HG03135 (cell line): Measurements from ENCODE around the gene PRR12.

Source experiments
- ATAC-seq: cut with Tn5 transposase; IDR thresholded peaks from one replicate; pipeline ENCODE4 v1.9.1; 2021; ENCODE audit warnings: mild to moderate bottlenecking, moderate library complexity; ENCODE audit not compliant: unreplicated experiment

Gene PRR12

GRCh38 chr19:49559928-49560327 is 31.1 kb upstream of the PRR12 start:
- ATAC-seq: no peak

GRCh38 chr19:49560358-49560900 is 30.6 kb upstream of the PRR12 start:
- ATAC-seq: no peak

GRCh38 chr19:49564616-49565045 is 26.4 kb upstream of the PRR12 start:
- ATAC-seq: no peak

GRCh38 chr19:49565261-49565660 is 25.7 kb upstream of the PRR12 start:
- ATAC-seq: no peak

- no peak for ATAC-seq
These were observed 24.7 kb upstream of the PRR12 start for GRCh38 chr19:49566302-49566701.

GRCh38 chr19:49567861-49568441 is 23.0 kb upstream of the PRR12 start:
- ATAC-seq: no peak

- ATAC-seq: no peak
These were observed 20.7 kb upstream of the PRR12 start for GRCh38 chr19:49570138-49570856.

GRCh38 chr19:49570997-49571676 is 19.8 kb upstream of the PRR12 start:
- ATAC-seq: no peak

GRCh38 chr19:49573009-49573408 is 18.0 kb upstream of the PRR12 start:
- no peak for ATAC-seq

GRCh38 chr19:49573425-49573824 is 17.6 kb upstream of the PRR12 start:
- ATAC-seq: no peak

GRCh38 chr19:49574206-49574755 is 16.7 kb upstream of the PRR12 start:
- no peak for ATAC-seq

- no peak for ATAC-seq
These were observed 11.8 kb upstream of the PRR12 start for GRCh38 chr19:49579193-49579592.

GRCh38 chr19:49579947-49580263 is 11.1 kb upstream of the PRR12 start:
- no peak for ATAC-seq

- ATAC-seq: peak; percentile 79
These were observed 10.5 kb upstream of the PRR12 start, which contains the start of gene NOSIP for GRCh38 chr19:49580264-49581006. TSS of gene NOSIP (minus strand) at chr19:49580556. CDS start at chr19:49560691, 19,865 bp downstream.

GRCh38 chr19:49581007-49581508 is 9.9 kb upstream of the PRR12 start, which contains the start of gene PRRG2:
TSS of gene PRRG2 (plus strand) at chr19:49581316. CDS start at chr19:49583220, 1,904 bp downstream.
- no peak for ATAC-seq

- ATAC-seq: no peak
These were observed 7.7 kb upstream of the PRR12 start for GRCh38 chr19:49583239-49583638.

- ATAC-seq: no peak
These were observed 6.0 kb upstream of the PRR12 start for GRCh38 chr19:49585023-49585422.

- no peak for ATAC-seq
These were observed 3.8 kb upstream of the PRR12 start for GRCh38 chr19:49587227-49587626.

GRCh38 chr19:49588365-49589122 is 2.4 kb upstream of the PRR12 start:
- no peak for ATAC-seq

GRCh38 chr19:49589502-49589905 is 1.5 kb upstream of the PRR12 start:
- no peak for ATAC-seq
